ENCODE measurements around the gene HAS3.
"Not testable (repeated sequence)": the region's sequence is repeated elsewhere in the genome, so short reads cannot be mapped to it uniquely, and the experiment has no call there.

DNA sequence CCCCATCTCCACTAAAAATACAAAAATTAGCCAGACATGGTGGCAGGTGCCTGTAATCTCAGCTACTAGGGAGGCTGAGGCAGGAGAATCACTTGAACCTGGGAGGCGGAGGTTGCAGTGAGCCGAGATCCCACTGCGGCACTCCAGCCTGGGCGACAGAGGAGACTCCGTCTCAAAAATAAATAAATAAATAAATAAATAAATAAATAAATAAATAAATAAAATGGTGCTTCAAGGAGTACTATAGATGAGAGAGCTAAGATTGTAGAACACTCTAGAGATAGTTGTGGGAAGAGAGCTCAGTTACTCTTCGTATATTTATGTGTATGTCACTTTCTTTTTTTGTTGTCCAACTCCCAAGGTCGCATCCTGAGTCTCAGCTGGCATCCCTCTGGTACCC, 34.0 kb downstream of the HAS3 start:
- TF ChIP-seq POLR2A (IDR thresholded peaks at IDR 0.05; ENCODE audit: low read depth, low read length); POLR2AphosphoS5 (IDR thresholded peaks at IDR 0.05; ENCODE audit: low read depth, low read length); TAF1 (IDR thresholded peaks at IDR 0.05; ENCODE audit: borderline replicate concordance, low read depth, low read length): not testable (repeated sequence)

All from GM12892 (cell line).